Measurements from ENCODE around the gene IL1RAPL1. TPM values are rescaled to one million over a fixed set of nuclear protein-coding genes. Genes with fewer than 3 reads are reported as not detected.
A peak's percentile ranks its signal among the peaks of the same experiment; 100 is the strongest.

IL1RAPL1 gene
- not detected for total RNA-seq

DNA sequence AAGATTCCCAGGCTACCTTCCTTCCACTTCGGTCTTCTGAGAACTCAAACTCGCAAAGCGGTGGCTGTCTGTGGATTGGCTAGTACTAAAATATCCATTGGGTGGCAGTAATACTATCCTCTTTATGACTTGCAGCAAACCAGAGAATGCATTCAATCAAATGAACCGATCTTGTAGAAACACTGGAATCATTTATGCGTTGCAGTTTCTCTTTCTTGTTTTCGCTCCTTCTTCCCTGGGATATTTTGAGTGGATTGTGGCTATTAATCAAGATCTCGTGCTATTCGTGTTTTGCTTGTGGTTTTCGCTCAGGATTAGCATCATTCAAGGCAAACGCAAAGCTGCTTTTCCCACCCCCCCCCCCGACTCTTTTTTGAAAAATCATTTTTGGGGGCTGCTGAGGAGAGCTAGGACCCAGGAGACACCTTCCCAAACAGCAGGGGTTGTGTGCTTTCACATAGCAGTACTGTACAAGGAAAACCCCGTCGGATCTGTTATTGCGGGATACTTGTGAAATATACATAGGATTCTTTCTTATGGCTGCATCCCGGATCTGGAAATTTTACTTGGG is at the start of gene IL1RAPL1:
TSS of gene IL1RAPL1 (plus strand) at position 466 of the 571 bp plus-strand sequence.
- Mint-ChIP-seq H3K27me3 (ENCODE audit: low read depth) (peaks cover 17% of the 10 kb centered on the region), H3K36me3 (ENCODE audit: insufficient read depth in 2 of 2) (no peaks in the 10 kb centered on the region), H3K4me3 (no peak within 1 kb of the TSS), H3K27ac (no peak within 1 kb of the TSS), H3K4me1 (ENCODE audit: low read depth) (no peaks in the 10 kb centered on the region), H3K9me3 (no peaks in the 10 kb centered on the region)
- DNase-seq (no peak), ATAC-seq (replicated peaks in 1 of 2) (no peak)

DNA sequence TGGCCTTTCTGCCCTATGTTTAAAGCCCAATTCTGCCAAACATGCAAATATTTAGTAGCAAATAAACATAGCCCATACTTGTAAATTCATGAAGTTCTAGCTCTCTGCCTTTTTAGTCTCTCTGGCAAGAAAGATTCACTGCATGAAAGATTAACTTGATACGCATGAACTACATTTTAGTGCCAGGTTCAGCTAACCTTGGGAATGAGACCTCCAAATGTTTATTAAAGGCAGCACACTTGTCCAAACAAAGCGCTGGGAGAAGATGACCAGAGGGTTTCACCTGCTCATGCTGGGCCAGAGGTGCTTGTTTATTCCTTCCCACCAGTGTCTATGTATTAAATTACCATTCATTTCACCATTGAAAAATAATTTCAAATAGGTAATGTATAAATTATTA is 44.5 kb upstream of the IL1RAPL1 start:
- DNase-seq (no peak), ATAC-seq (replicated peaks in 1 of 2) (no peak)
- Mint-ChIP-seq H3K36me3 (ENCODE audit: insufficient read depth in 2 of 2) (no peaks in the 10 kb centered on the region), H3K9me3 (peaks cover 0 to 3% of the 10 kb centered on the region in 2 donors), H3K4me3 (no peak overlapping the region), H3K27me3 (ENCODE audit: low read depth) (no peaks in the 10 kb centered on the region), H3K4me1 (ENCODE audit: low read depth) (no peaks in the 10 kb centered on the region), H3K27ac (no peak overlapping the region)

DNA sequence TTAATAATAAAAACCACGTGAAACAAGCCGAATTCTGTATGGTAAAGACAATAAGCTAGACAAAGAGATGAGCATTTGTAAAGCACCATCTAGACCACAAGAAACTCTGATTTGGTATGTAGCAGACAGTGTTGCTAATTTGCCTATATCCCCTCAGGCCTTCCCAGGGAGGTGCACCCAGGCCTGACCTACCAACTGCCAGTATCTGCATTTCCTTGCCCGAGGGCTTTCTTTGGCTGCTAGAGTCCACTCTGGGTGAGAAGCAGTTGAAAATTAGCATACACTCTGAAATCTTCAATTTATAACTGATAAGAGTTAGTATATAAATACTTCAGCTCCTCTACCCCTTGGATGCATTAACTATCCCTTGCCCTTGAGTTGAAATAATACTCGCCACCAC is 37.4 kb upstream of the IL1RAPL1 start:
- Mint-ChIP-seq H3K27ac (no peak overlapping the region), H3K4me1 (ENCODE audit: low read depth) (no peaks in the 10 kb centered on the region), H3K36me3 (ENCODE audit: insufficient read depth in 2 of 2) (no peaks in the 10 kb centered on the region), H3K27me3 (ENCODE audit: low read depth) (no peaks in the 10 kb centered on the region), H3K4me3 (no peak overlapping the region), H3K9me3 (peaks cover 2 to 4% of the 10 kb centered on the region in 2 donors)
- ATAC-seq (replicated peaks in 1 of 2) (no peak), DNase-seq (no peak)

DNA sequence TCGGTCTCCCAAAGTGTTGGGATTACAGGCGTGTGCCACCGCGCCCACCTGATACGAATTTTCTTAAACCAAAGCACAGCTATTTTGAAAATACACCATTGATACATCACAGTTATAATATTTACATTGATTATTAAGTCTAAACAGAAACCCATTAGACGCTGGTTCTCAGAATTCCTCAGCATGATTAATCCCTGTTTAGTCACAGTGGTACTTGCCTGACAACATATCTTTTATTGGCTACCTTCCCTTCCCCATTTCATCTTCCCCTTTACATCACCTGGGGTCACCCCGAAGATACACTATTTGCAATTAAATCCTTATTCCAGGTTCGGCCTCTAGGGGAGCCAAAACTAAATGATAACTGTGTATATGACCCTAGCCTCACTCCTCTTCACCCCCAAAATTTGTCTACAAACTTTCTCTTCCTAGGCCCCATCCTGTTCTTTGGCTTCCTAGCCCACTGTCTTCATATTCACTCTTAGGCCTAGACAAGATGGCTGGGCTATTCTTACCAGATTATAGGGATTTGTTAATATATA is 36.8 kb upstream of the IL1RAPL1 start:
- no peaks in the 10 kb centered on the region for H3K27me3 Mint-ChIP-seq (ENCODE audit: low read depth)
- H3K4me1 Mint-ChIP-seq (ENCODE audit: low read depth) = no peaks in the 10 kb centered on the region

DNA sequence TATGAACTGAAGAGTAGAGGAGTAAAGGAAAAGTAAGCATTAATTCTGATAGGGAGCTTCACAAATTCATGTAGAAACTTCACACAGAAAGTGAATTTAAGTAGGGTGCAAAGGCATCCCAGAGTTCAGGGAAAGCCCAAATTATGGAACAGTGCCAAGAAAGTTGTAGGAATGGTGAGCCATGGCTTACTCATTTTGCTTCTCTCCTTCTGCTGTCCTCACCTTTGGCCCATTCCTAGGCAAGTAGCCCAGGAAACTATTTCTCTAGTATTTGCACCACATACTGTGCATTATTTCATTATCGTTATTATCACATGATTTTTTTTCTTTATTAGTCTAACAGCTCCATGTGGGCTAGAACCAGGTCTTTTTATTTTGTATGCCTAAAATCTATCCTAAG is 34.9 kb upstream of the IL1RAPL1 start:
- ATAC-seq (replicated peaks in 1 of 2) (no peak), DNase-seq (no peak)
- H3K36me3 Mint-ChIP-seq (ENCODE audit: insufficient read depth in 2 of 2) = no peaks in the 10 kb centered on the region
- H3K4me3 Mint-ChIP-seq = no peak overlapping the region
- H3K27me3 Mint-ChIP-seq (ENCODE audit: low read depth) = no peaks in the 10 kb centered on the region
- no peak overlapping the region for H3K27ac Mint-ChIP-seq
- H3K9me3 Mint-ChIP-seq = peaks cover 4 to 6% of the 10 kb centered on the region in 2 donors
- no peaks in the 10 kb centered on the region for H3K4me1 Mint-ChIP-seq (ENCODE audit: low read depth)

More for the DNA sequence above, 36.8 kb upstream of the IL1RAPL1 start:
- ATAC-seq (replicated peaks in 1 of 2) (no peak), DNase-seq (no peak)
- no peak overlapping the region for H3K27ac Mint-ChIP-seq
- H3K4me3 Mint-ChIP-seq = no peak overlapping the region
- no peaks in the 10 kb centered on the region for H3K36me3 Mint-ChIP-seq (ENCODE audit: insufficient read depth in 2 of 2)
- H3K9me3 Mint-ChIP-seq = peaks cover 2 to 4% of the 10 kb centered on the region in 2 donors

DNA sequence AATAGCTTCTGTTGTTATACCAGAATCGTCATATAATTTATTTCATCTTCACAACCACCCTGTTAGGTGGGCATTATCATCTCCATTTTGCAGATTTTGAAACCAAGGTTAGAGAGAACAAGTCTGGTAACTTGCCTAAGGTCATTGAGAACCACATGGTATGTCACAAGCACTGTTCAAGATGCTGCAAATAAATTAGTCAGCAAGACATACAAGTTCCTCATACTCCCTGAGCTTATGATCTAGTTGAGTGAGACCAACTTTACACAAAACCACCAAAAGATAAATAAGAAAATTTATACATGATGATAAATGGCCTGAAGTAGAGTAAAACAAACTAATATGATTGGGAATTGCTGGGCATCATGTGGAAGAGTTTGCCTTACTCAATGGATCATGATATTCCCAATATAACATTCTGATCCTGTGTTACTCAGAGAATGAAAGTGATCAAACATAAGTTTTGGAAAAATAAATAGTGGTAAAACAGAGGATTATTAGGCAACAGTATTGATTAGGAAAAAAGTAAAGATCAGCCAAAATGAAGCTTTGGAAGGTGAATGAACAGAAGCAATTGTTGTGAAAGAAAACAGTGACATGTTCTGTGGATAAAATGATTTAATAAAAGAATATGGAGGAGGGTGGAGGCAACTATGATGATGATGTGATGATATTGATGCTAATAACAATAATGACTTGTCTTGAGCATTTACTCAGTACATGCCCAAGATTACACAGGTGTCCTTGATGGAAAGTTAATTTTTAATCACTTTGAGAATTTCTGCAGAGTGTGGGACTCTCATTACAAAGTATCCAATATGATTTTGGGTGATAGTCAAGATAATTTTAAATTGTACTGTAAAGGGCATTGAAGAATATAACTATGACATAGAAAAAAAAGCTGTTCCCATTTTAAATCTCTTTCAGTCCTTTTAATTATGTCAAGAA is 34.1 kb upstream of the IL1RAPL1 start:
- Mint-ChIP-seq H3K36me3 (ENCODE audit: insufficient read depth in 2 of 2) (no peaks in the 10 kb centered on the region), H3K4me1 (ENCODE audit: low read depth) (no peaks in the 10 kb centered on the region), H3K27me3 (ENCODE audit: low read depth) (no peaks in the 10 kb centered on the region), H3K4me3 (no peak overlapping the region), H3K27ac (peak overlapping the region; percentile 33), H3K9me3 (peaks cover 4 to 6% of the 10 kb centered on the region in 2 donors)
- DNase-seq = no peak
- ATAC-seq (replicated peaks in 1 of 2) = no peak

DNA sequence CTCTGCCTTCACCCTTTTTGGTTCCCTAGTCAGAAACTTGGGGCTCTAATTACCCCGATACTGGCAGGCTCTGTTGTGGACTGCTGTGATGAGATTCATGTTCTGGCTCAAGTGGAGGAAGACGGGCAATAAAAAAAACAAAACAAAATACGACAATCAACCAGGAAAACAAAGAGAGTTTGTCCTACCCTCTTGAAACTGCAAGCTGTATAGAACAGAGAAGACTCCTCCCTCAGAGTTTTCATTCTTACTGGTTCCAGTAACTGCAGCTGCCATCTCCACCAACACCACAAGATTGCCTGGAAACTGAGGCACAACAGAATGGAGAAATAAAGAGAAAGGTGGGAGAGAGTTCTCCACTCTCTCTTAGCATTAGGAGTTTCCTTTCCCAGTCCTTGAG is 11.1 kb upstream of the IL1RAPL1 start:
- Mint-ChIP-seq H3K27me3 (ENCODE audit: low read depth) (peaks cover under 1% of the 10 kb centered on the region), H3K4me1 (ENCODE audit: low read depth) (no peaks in the 10 kb centered on the region), H3K4me3 (no peak overlapping the region), H3K9me3 (peaks cover 2 to 4% of the 10 kb centered on the region in 2 donors), H3K27ac (no peak overlapping the region), H3K36me3 (ENCODE audit: insufficient read depth in 2 of 2) (no peaks in the 10 kb centered on the region)
- ATAC-seq (replicated peaks in 1 of 2) = no peak
- no peak for DNase-seq

DNA sequence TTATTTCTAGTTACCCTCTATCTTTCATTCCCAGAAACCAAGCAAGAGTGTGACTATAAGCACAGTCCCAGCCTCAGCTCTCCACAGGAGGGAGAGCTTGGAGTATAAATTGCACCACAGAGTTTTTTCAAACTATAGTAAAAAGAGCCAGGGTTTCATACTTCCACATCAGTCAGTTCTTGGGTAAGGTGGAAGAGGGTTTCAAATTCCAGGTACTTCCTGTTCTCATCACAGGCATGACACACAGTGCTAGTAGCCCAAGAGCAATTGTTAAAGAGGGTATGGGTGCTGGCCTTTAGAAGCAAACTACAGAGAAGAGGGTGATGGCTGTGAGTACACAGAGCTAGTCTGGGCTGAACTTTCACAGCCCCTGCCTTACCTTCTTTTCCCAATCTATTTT is 5.7 kb upstream of the IL1RAPL1 start:
- H3K36me3 Mint-ChIP-seq (ENCODE audit: insufficient read depth in 2 of 2) = no peaks in the 10 kb centered on the region
- no peak overlapping the region for H3K4me3 Mint-ChIP-seq
- H3K27ac Mint-ChIP-seq = no peak overlapping the region

DNA sequence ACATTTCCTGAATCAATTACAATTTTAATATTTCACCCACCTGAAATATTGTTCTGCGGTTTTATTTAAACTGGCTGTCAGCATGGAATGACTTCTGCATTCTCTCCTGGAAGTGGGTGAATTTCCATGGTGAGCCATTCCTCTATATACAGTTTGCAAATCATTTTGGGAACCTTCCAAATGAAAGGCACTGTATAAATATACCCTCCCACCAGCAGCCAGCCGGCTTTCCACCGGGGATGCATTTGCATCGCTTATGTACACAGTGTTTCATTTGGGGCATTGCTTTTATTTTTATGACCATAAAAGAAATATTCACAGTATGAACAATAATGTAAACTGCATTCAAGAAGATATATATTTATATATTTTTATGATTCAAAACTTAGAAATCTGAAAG is 4.7 kb upstream of the IL1RAPL1 start:
- no peak overlapping the region for H3K4me3 Mint-ChIP-seq
- peaks cover 0 to 2% of the 10 kb centered on the region in 2 donors for H3K9me3 Mint-ChIP-seq
- no peaks in the 10 kb centered on the region for H3K4me1 Mint-ChIP-seq (ENCODE audit: low read depth)
- H3K36me3 Mint-ChIP-seq (ENCODE audit: insufficient read depth in 2 of 2) = no peaks in the 10 kb centered on the region
- DNase-seq (no peak), ATAC-seq (replicated peaks in 1 of 2) (no peak)
- peaks cover 11% of the 10 kb centered on the region for H3K27me3 Mint-ChIP-seq (ENCODE audit: low read depth)
- no peak overlapping the region for H3K27ac Mint-ChIP-seq

More for the DNA sequence above, 5.7 kb upstream of the IL1RAPL1 start:
- ATAC-seq (replicated peaks in 1 of 2) = no peak
- no peaks in the 10 kb centered on the region for H3K4me1 Mint-ChIP-seq (ENCODE audit: low read depth)
- H3K9me3 Mint-ChIP-seq = peaks cover 0 to 2% of the 10 kb centered on the region in 2 donors
- H3K27me3 Mint-ChIP-seq (ENCODE audit: low read depth) = peaks cover 11% of the 10 kb centered on the region
- no peak for DNase-seq

DNA sequence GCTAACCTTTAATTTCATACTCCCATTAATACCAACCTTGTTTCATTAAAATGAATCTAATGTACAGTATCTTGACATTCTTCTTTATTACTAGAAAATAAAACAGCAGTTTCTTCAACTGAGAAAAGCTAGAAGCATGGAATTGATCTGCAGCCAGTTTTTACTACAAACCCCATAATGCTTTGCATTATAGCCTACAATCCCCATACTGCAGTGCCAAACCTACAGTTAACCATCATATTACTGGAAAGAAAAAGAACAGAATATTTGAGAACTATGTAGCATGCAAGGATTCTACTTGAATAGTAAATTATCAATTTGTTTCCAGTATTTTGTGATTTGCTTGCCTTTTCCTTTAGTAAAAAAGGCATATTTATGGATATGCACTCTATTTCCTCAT is 3.2 kb upstream of the IL1RAPL1 start:
- no peak overlapping the region for H3K27ac Mint-ChIP-seq
- H3K27me3 Mint-ChIP-seq (ENCODE audit: low read depth) = peaks cover 11% of the 10 kb centered on the region
- DNase-seq = no peak
- no peaks in the 10 kb centered on the region for H3K36me3 Mint-ChIP-seq (ENCODE audit: insufficient read depth in 2 of 2)
- H3K4me1 Mint-ChIP-seq (ENCODE audit: low read depth) = no peaks in the 10 kb centered on the region
- H3K4me3 Mint-ChIP-seq = no peak overlapping the region
- H3K9me3 Mint-ChIP-seq = peaks cover 0 to 2% of the 10 kb centered on the region in 2 donors
- ATAC-seq (replicated peaks in 1 of 2) = no peak

DNA sequence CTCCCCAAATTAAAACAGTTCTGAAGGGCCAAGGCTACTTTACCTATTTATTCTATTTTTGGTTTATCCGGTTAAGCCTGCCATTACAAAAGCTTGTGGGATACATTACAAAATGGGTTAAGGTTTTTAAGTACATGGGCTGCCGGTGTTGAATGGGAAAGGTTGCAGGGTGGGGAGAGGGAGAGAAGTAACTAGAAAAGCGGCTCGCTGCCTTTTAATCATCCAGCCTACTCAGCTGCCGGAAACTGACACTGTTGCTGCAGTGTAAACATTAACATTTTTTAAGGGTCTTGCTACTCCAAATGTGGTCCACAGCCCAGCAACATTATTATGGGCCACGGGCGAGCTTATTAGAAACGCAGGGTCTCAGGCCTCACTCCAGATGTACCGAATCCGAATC is 1.5 kb upstream of the IL1RAPL1 start:
- H3K4me3 Mint-ChIP-seq = no peak overlapping the region
- ATAC-seq (replicated peaks in 1 of 2) (no peak), DNase-seq (no peak)
- peaks cover 17% of the 10 kb centered on the region for H3K27me3 Mint-ChIP-seq (ENCODE audit: low read depth)
- no peaks in the 10 kb centered on the region for H3K4me1 Mint-ChIP-seq (ENCODE audit: low read depth)
- H3K9me3 Mint-ChIP-seq = no peaks in the 10 kb centered on the region
- H3K27ac Mint-ChIP-seq = no peak overlapping the region
- no peaks in the 10 kb centered on the region for H3K36me3 Mint-ChIP-seq (ENCODE audit: insufficient read depth in 2 of 2)

DNA sequence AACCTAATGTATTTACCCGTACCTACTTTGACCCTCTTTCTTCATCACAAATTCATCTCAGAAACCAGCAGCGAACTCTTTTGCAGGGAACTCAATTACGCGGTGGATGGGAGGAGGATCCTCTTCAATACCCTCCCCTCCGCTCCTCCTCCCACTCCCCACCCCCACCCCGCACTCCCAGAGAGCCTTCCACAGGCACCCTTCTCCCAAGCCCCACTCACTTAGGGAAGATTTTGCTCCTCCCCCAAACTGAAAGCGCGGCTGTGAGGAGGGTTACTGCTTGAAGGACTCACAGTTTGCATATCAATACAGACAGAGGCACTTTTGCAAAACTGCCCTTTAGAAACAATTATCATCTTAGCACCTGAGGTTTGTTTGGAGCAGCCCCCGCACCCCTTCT is 960 bp upstream of the IL1RAPL1 start:
- no peaks in the 10 kb centered on the region for H3K9me3 Mint-ChIP-seq
- H3K4me1 Mint-ChIP-seq (ENCODE audit: low read depth) = no peaks in the 10 kb centered on the region
- H3K36me3 Mint-ChIP-seq (ENCODE audit: insufficient read depth in 2 of 2) = no peaks in the 10 kb centered on the region
- ATAC-seq (replicated peaks in 1 of 2) (no peak), DNase-seq (no peak)
- peaks cover 17% of the 10 kb centered on the region for H3K27me3 Mint-ChIP-seq (ENCODE audit: low read depth)
- no peak overlapping the region for H3K4me3 Mint-ChIP-seq
- H3K27ac Mint-ChIP-seq = no peak overlapping the region

DNA sequence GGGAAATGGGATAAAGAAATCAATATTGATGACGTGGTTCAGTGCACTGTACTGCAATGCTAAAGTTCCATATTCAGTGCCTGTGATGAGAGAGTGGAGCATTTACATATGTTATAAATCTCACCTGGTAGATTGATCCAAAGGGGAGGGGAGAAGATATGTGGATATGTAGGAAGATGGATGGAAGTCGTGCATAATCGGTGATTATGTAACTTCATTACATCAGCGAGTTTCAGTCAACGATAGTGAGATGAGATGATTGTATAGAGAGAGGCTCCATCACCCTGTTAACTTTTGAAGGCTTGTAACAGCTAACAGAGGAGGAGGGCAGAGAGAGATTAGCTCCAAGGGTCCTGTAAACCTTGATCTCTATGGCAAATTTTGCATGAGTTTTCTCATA is 1.8 kb downstream of the IL1RAPL1 start:
- Mint-ChIP-seq H3K4me1 (ENCODE audit: low read depth) (no peaks in the 10 kb centered on the region), H3K4me3 (no peak overlapping the region), H3K9me3 (no peaks in the 10 kb centered on the region), H3K27ac (no peak overlapping the region), H3K27me3 (ENCODE audit: low read depth) (peaks cover 17% of the 10 kb centered on the region), H3K36me3 (ENCODE audit: insufficient read depth in 2 of 2) (no peaks in the 10 kb centered on the region)
- ATAC-seq (replicated peaks in 1 of 2) (no peak), DNase-seq (no peak)
